HL-60 (cell line): ENCODE results near the gene SVOP.

Experiments
- DNase-seq, 2 experiments: peaks; one replicate each; pipeline ENCODE4 v3.0.0-alpha.2; 2010 to 2020; ENCODE audit warnings: low read depth in 1 of 2, low spot score in 1 of 2
- H3K27ac ChIP-seq: fragments of 250-450 bp; sonication (Bioruptor Pico); replicated peaks from 2 replicates; pipeline ENCODE4 v1.5.1; 2020; ENCODE audit warnings: mild to moderate bottlenecking, moderate library complexity
- H3K27me3 ChIP-seq: fragments of 250-450 bp; sonication (Bioruptor Pico); 2 replicates; pipeline ENCODE4 v1.5.1; 2021; ENCODE audit warnings: mild to moderate bottlenecking, moderate library complexity; ENCODE audit not compliant: insufficient read depth, poor library complexity, severe bottlenecking
- H3K4me3 ChIP-seq: replicated peaks from 2 replicates; pipeline ENCODE4 v1.5.1; 2011; ENCODE audit warnings: mild to moderate bottlenecking, control low read depth, low read length; ENCODE audit not compliant: insufficient read depth
- GABPA ChIP-seq: IDR thresholded peaks from 2 replicates; pipeline ENCODE4 v1.6.1; 2012; ENCODE audit warnings: low read depth
- POLR2AphosphoS5 ChIP-seq: IDR thresholded peaks from 2 replicates; pipeline ENCODE4 v1.6.1; 2012; ENCODE audit warnings: low read depth
- REST ChIP-seq: IDR thresholded peaks from 2 replicates; pipeline ENCODE4 v1.6.1; 2012; ENCODE audit warnings: low read depth; ENCODE audit not compliant: insufficient replicate concordance
- SPI1 ChIP-seq: IDR thresholded peaks from 2 replicates; pipeline ENCODE4 v1.6.1; 2012; ENCODE audit warnings: low read depth, mild to moderate bottlenecking, borderline replicate concordance
- TF ChIP-seq, protein P1 (sequence below): IDR thresholded peaks from one replicate; pipeline ENCODE4 v1.5.1; 2011; ENCODE audit warnings: low read length, control low read depth, inconsistent platforms; ENCODE audit not compliant: insufficient read depth

Gene SVOP

GRCh38 chr12:108983227-108983626 is 37.6 kb downstream of the SVOP start:
- no peak for DNase-seq
- no peak overlapping the region for H3K4me3 ChIP-seq
- no peak for TF ChIP-seq GABPA
- TF ChIP-seq POLR2AphosphoS5 = no peak
- no peak for TF ChIP-seq SPI1
- TF ChIP-seq, protein P1, sequence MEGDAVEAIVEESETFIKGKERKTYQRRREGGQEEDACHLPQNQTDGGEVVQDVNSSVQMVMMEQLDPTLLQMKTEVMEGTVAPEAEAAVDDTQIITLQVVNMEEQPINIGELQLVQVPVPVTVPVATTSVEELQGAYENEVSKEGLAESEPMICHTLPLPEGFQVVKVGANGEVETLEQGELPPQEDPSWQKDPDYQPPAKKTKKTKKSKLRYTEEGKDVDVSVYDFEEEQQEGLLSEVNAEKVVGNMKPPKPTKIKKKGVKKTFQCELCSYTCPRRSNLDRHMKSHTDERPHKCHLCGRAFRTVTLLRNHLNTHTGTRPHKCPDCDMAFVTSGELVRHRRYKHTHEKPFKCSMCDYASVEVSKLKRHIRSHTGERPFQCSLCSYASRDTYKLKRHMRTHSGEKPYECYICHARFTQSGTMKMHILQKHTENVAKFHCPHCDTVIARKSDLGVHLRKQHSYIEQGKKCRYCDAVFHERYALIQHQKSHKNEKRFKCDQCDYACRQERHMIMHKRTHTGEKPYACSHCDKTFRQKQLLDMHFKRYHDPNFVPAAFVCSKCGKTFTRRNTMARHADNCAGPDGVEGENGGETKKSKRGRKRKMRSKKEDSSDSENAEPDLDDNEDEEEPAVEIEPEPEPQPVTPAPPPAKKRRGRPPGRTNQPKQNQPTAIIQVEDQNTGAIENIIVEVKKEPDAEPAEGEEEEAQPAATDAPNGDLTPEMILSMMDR = no peak
- no peak for TF ChIP-seq REST
- no peak overlapping the region for H3K27ac ChIP-seq
- H3K27me3 ChIP-seq = no peaks in the 10 kb centered on the region

- TF ChIP-seq REST (no peak), SPI1 (no peak), POLR2AphosphoS5 (no peak), GABPA (no peak)
- TF ChIP-seq, protein P1 = no peak
- DNase-seq = no peak
- H3K27me3 ChIP-seq = no peaks in the 10 kb centered on the region
- no peak overlapping the region for H3K4me3 ChIP-seq
- H3K27ac ChIP-seq = no peak overlapping the region
Observed at GRCh38 chr12:108982621-108983219, 38.1 kb downstream of the SVOP start.

- Histone ChIP-seq H3K27ac (no peak overlapping the region), H3K4me3 (no peak overlapping the region), H3K27me3 (no peaks in the 10 kb centered on the region)
- TF ChIP-seq GABPA = no peak
- no peak for TF ChIP-seq POLR2AphosphoS5
- TF ChIP-seq, protein P1 = no peak
- no peak for TF ChIP-seq REST
- TF ChIP-seq SPI1 = no peak
- no peak for DNase-seq
Observed at GRCh38 chr12:108981835-108982234, 39.0 kb downstream of the SVOP start.
